HG02884 (cell line): ENCODE measurements around the gene MS4A10.

Source experiments
- ATAC-seq: cut with Tn5 transposase; IDR thresholded peaks from one replicate; pipeline ENCODE4 v1.9.1; 2021; ENCODE audit warnings: mild to moderate bottlenecking, moderate library complexity; ENCODE audit not compliant: unreplicated experiment

MS4A10 gene

GRCh38 chr11:60764879-60765278, 20.3 kb upstream of the MS4A10 start:
- no peak for ATAC-seq

GRCh38 chr11:60765355-60765754, 19.8 kb upstream of the MS4A10 start:
- ATAC-seq = no peak

GRCh38 chr11:60766547-60766946, 18.6 kb upstream of the MS4A10 start:
- ATAC-seq = no peak

GRCh38 chr11:60767388-60767811, 17.7 kb upstream of the MS4A10 start:
- ATAC-seq = no peak

GRCh38 chr11:60768202-60768601, 16.9 kb upstream of the MS4A10 start:
- ATAC-seq = no peak

GRCh38 chr11:60769273-60769672, 15.9 kb upstream of the MS4A10 start:
- ATAC-seq = no peak

GRCh38 chr11:60769811-60770210, 15.3 kb upstream of the MS4A10 start:
- no peak for ATAC-seq

GRCh38 chr11:60771146-60771545, 14.0 kb upstream of the MS4A10 start:
- no peak for ATAC-seq

GRCh38 chr11:60771879-60772525, 13.1 kb upstream of the MS4A10 start:
- ATAC-seq = no peak

GRCh38 chr11:60772666-60773065, 12.5 kb upstream of the MS4A10 start:
- no peak for ATAC-seq

GRCh38 chr11:60774726-60775125, 10.4 kb upstream of the MS4A10 start:
- no peak for ATAC-seq

- no peak for ATAC-seq
Observed at GRCh38 chr11:60775420-60775961, 9.6 kb upstream of the MS4A10 start.

- no peak for ATAC-seq
Observed at GRCh38 chr11:60776167-60776566, 9.0 kb upstream of the MS4A10 start.

- no peak for ATAC-seq
Observed at GRCh38 chr11:60777106-60777505, 8.0 kb upstream of the MS4A10 start.

- ATAC-seq = no peak
Observed at GRCh38 chr11:60777572-60777971, 7.6 kb upstream of the MS4A10 start.

- ATAC-seq = no peak
Observed at GRCh38 chr11:60780065-60780464, 5.1 kb upstream of the MS4A10 start.

GRCh38 chr11:60780774-60781173, 4.4 kb upstream of the MS4A10 start:
- ATAC-seq = no peak

- no peak for ATAC-seq
Observed at GRCh38 chr11:60781286-60781980, 3.7 kb upstream of the MS4A10 start.

GRCh38 chr11:60781981-60782316, 3.2 kb upstream of the MS4A10 start:
- no peak for ATAC-seq

- no peak for ATAC-seq
Observed at GRCh38 chr11:60782393-60783140, 2.6 kb upstream of the MS4A10 start.

GRCh38 chr11:60783141-60783484, 2.0 kb upstream of the MS4A10 start:
- no peak for ATAC-seq

GRCh38 chr11:60783911-60784310, 1.2 kb upstream of the MS4A10 start:
- no peak for ATAC-seq
